AG04450 (cell line): ENCODE results near the gene CHTF18. TPM values are rescaled to one million over a fixed set of nuclear protein-coding genes. Genes with fewer than 3 reads are reported as not detected.
A peak's percentile ranks its signal among the peaks of the same experiment; 100 is the strongest.

Source experiments
- CTCF ChIA-PET: fragments of 300-600, 350-600 bp; formaldehyde crosslinking; extraction: SDS; loops from one replicate; lab custom pipeline; 2022; ENCODE audit warnings: antibody characterized with exemption, inconsistent platforms; lab: Charles Lee
- POLR2A ChIA-PET: fragments of 350-600 bp; formaldehyde crosslinking; extraction: SDS; loops from one replicate; lab custom pipeline; 2021; ENCODE audit warnings: antibody characterized with exemption, inconsistent platforms; lab: Yijun Ruan, JAX
- DNase-seq: peaks from one replicate; pipeline ENCODE4 v3.0.0-alpha.2; 2011; ENCODE audit warnings: low read depth, low spot score
- H3K27ac ChIP-seq: one replicate; pipeline ENCODE4 v1.5.1; 2012; ENCODE audit warnings: low read depth, low read length, control low read depth
- H3K27me3 ChIP-seq: one replicate; pipeline ENCODE4 v1.6.0; 2012; ENCODE audit warnings: low read length; ENCODE audit not compliant: control insufficient read depth, insufficient read depth
- H3K4me3 ChIP-seq: 2 replicates; pipeline ENCODE4 v1.5.1; 2011; ENCODE audit warnings: mild to moderate bottlenecking, low read depth, low read length, control low read depth
- H3K9me3 ChIP-seq: 2 replicates; pipeline ENCODE4 v1.5.1; 2012; ENCODE audit warnings: low read length; ENCODE audit not compliant: control insufficient read depth, insufficient read depth
- CTCF ChIP-seq: IDR thresholded peaks from 2 replicates; pipeline ENCODE4 v1.5.1; 2011; ENCODE audit warnings: low read depth, low read length, control low read depth, inconsistent platforms
- polyA plus RNA-seq: library from polyadenylated mRNA; depleted of rRNA; stranded (reverse); fragments of >200 nt; gene quantifications from 2 replicates; pipeline ENCODE4 v1.2.3, GENCODE V29; 2011

Gene CHTF18
- polyA plus RNA-seq, 1 experiment, result 1.1 TPM

GRCh38 chr16:813204-813915 is 24.9 kb downstream of the CHTF18 start:
- peak overlapping the region; percentile 27; the same call in 1 of the 2 replicates for H3K4me3 ChIP-seq
- H3K27ac ChIP-seq, result no peak overlapping the region
- H3K27me3 ChIP-seq, result peaks cover 18% of the 10 kb centered on the region
- peak; percentile 54 for TF ChIP-seq CTCF
- no peak for DNase-seq
- ChIA-PET CTCF (interaction anchor here (0.7 to 1.1 kb wide), 2 partner anchors 243 to 290 kb away, joined by 3 read pairs; no protein-coding TSS in a partner anchor), POLR2A (no interaction called here)
- H3K9me3 ChIP-seq, result peaks cover 28% of the 10 kb centered on the region

GRCh38 chr16:813916-814412 is 25.5 kb downstream of the CHTF18 start:
- Histone ChIP-seq H3K4me3 (no peak overlapping the region), H3K9me3 (peaks cover 22% of the 10 kb centered on the region), H3K27ac (no peak overlapping the region), H3K27me3 (peaks cover 19% of the 10 kb centered on the region)
- no peak for DNase-seq
- no peak for TF ChIP-seq CTCF
- CTCF ChIA-PET, result interaction anchor here (0.8 to 2.1 kb wide), 2 partner anchors 241 to 243 kb away, joined by 3 to 11 read pairs; no protein-coding TSS in a partner anchor
- POLR2A ChIA-PET, result no interaction called here

GRCh38 chr16:814974-815373 is 26.6 kb downstream of the CHTF18 start:
- ChIA-PET POLR2A (no interaction called here), CTCF (interaction anchor here (0.7 to 2.1 kb wide), 3 partner anchors 99 to 242 kb away, joined by 3 to 11 read pairs (median 4); no protein-coding TSS in a partner anchor)
- H3K27ac ChIP-seq, result peak overlapping the region; percentile 11
- peaks cover 19% of the 10 kb centered on the region for H3K27me3 ChIP-seq
- DNase-seq, result peak; percentile 26
- no peak for TF ChIP-seq CTCF
- peaks cover 16% of the 10 kb centered on the region; the same call in 1 of the 2 replicates for H3K9me3 ChIP-seq
- no peak overlapping the region for H3K4me3 ChIP-seq

- no peak for TF ChIP-seq CTCF
- no peak overlapping the region for H3K4me3 ChIP-seq
- CTCF ChIA-PET, result interaction anchor here (1.2 to 2.1 kb wide), 2 partner anchors 239 to 242 kb away, joined by 4 to 11 read pairs; no protein-coding TSS in a partner anchor
These were observed 27.4 kb downstream of the CHTF18 start for GRCh38 chr16:815861-816260.

More at GRCh38 chr16:815861-816260, 27.4 kb downstream of the CHTF18 start:
- Histone ChIP-seq H3K27ac (no peak overlapping the region), H3K27me3 (peaks cover 19% of the 10 kb centered on the region), H3K9me3 (peaks cover 16% of the 10 kb centered on the region; the same call in 1 of the 2 replicates)
- POLR2A ChIA-PET, result no interaction called here
- no peak for DNase-seq
